ENCODE data around the gene ALK. TPM values are rescaled to one million over a fixed set of nuclear protein-coding genes. Genes with fewer than 3 reads are reported as not detected.
"Not testable (repeated sequence)": the region's sequence is repeated elsewhere in the genome, so short reads cannot be mapped to it uniquely, and the experiment has no call there.

ALK gene
- total RNA-seq, 4 donors from 2014 or later: 0.08 to 0.40 (median 0.28) TPM

GRCh38 chr2:29755233-29755632 lies 166.2 kb downstream of the ALK start:
- Histone ChIP-seq H3K27me3 (no peaks in the 10 kb centered on the region), H3K9me3 (no peaks in the 10 kb centered on the region), H3K4me3 (replicated peaks in 1 of 3) (no peak overlapping the region), H3K36me3 (no peaks in the 10 kb centered on the region), H3K27ac (no peak overlapping the region), H3K4me1 (peaks cover 0 to 6% of the 10 kb centered on the region in 2 donors)
- DNase-seq: no peak
- intact Hi-C loops (cut with DNase I): no loop called here
- WGBS, 2 donors: 87 to 91% methylated on average over 7 of the region's 7 CpGs
- TF ChIP-seq CTCF (IDR thresholded peaks at IDR 0.05): no peak
- TF ChIP-seq POLR2A (IDR thresholded peaks at IDR 0.05): no peak

GRCh38 chr2:29753671-29754444 lies 167.5 kb downstream of the ALK start:
- intact Hi-C loops (cut with DNase I): no loop called here
- H3K4me1 ChIP-seq: peaks cover 0 to 14% of the 10 kb centered on the region in 2 donors
- H3K4me3 ChIP-seq (replicated peaks in 1 of 3): no peak overlapping the region
- DNase-seq: no peak
- no peak overlapping the region for H3K27ac ChIP-seq
- TF ChIP-seq CTCF (IDR thresholded peaks at IDR 0.05) (no peak), POLR2A (IDR thresholded peaks at IDR 0.05) (no peak)
- no peaks in the 10 kb centered on the region for H3K27me3 ChIP-seq
- no peaks in the 10 kb centered on the region for H3K36me3 ChIP-seq
- H3K9me3 ChIP-seq: no peaks in the 10 kb centered on the region
- 68 to 79% methylated on average over 8 of the region's 8 CpGs for WGBS, 2 donors

DNA sequence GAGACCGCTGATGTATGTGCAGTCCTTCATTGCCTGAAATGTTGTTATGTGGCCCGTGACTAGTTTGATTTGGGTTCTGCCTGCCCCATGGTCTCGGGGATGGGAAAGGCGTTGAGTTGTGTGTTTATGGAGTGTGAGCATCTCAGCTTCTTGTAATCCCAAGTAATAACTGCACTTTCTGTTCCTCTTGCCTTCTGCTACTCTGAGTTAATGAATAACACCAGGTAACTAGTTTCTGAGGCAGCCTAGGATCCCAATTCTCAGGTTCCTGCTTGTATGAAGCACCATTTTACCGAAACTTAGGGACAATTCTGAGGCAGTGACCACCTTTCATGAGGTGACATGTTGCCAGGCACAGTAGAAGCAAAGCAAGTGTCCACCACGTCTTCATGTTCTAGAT lies 170.0 kb downstream of the ALK start:
- TF ChIP-seq CTCF (IDR thresholded peaks at IDR 0.05) (no peak), POLR2A (IDR thresholded peaks at IDR 0.05) (no peak)

DNA sequence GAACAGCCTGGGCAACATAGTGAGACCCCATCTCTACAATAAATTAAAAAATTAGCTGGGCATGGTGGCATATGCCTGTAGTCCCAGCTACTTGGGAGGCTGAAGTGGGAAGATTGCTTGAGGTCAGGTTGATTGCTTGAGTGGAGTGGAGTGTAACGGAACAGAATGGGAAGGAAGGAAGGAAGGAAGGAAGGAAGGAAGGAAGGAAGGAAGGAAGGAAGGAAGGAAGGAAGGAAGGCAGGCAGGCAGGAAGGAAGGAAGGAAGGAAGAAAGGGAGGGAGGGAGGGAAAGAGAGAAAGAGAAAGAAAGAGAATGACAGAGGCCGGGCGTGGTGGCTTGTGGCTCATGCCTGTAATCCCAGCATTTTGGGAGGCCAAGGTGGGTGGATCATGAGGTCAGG lies 170.9 kb downstream of the ALK start:
- intact Hi-C loops (cut with DNase I); DNase-seq; H3K36me3 ChIP-seq; H3K4me3 ChIP-seq (replicated peaks in 1 of 3); H3K27me3 ChIP-seq; H3K9me3 ChIP-seq; H3K27ac ChIP-seq: not testable (repeated sequence)
- 88 to 94% methylated on average over 3 of the region's 3 CpGs for WGBS, 2 donors
- peaks cover 0 to 30% of the 10 kb centered on the region in 2 donors for H3K4me1 ChIP-seq

More for the DNA sequence above, 170.0 kb downstream of the ALK start:
- Histone ChIP-seq H3K36me3 (no peaks in the 10 kb centered on the region), H3K4me3 (replicated peaks in 1 of 3) (no peak overlapping the region), H3K9me3 (no peaks in the 10 kb centered on the region), H3K4me1 (peaks cover 0 to 30% of the 10 kb centered on the region in 2 donors), H3K27ac (no peak overlapping the region), H3K27me3 (no peaks in the 10 kb centered on the region)
- 93 to 96% methylated on average over 6 of the region's 6 CpGs for WGBS, 2 donors
- intact Hi-C loops (cut with DNase I): no loop called here
- no peak for DNase-seq

GRCh38 chr2:29749843-29750242 lies 171.5 kb downstream of the ALK start:
- DNase-seq: peak in 1 of 2 donors; percentile 11
- Histone ChIP-seq H3K27me3 (no peaks in the 10 kb centered on the region), H3K9me3 (no peaks in the 10 kb centered on the region), H3K4me1 (peaks cover 0 to 30% of the 10 kb centered on the region in 2 donors), H3K4me3 (replicated peaks in 1 of 3) (no peak overlapping the region), H3K36me3 (no peaks in the 10 kb centered on the region), H3K27ac (no peak overlapping the region)
- TF ChIP-seq CTCF (IDR thresholded peaks at IDR 0.05) (no peak), POLR2A (IDR thresholded peaks at IDR 0.05) (no peak)
- 90 to 93% methylated on average over 5 of the region's 5 CpGs for WGBS, 2 donors
- intact Hi-C loops (cut with DNase I): no loop called here

Measured in thyroid gland (tissue), 4 donors.